G401 (cell line): ENCODE results near the gene ANKRD13B. TPM values are rescaled to one million over a fixed set of nuclear protein-coding genes. Genes with fewer than 3 reads are reported as not detected.
A peak's percentile ranks its signal among the peaks of the same experiment; 100 is the strongest.
"Not testable (repeated sequence)": the region's sequence is repeated elsewhere in the genome, so short reads cannot be mapped to it uniquely, and the experiment has no call there.

Experiments used
- DNase-seq: peaks from one replicate; pipeline ENCODE4 v3.0.0-alpha.2; 2015; ENCODE audit warnings: low spot score
- in situ Hi-C: cut with HindIII; loops from 2 replicates; pipeline ENCODE4 v1.10.0; 2016; ENCODE audit warnings: low sequenced_read_pairs, mixed read lengths
- total RNA-seq: library from RNA; depleted of rRNA; stranded (reverse); fragments of >200 nt; shearing (Covaris generic); gene quantifications from 2 replicates; pipeline ENCODE4 v1.2.3, GENCODE V29; 2014

Gene ANKRD13B
- total RNA-seq, 1 experiment from 2014 or later = 17.5 TPM

- in situ Hi-C loops = no loop called here
- peak; percentile 79 for DNase-seq
These were observed 32.3 kb downstream of the ANKRD13B start for GRCh38 chr17:29625037-29625750.

GRCh38 chr17:29627951-29628350 lies 35.0 kb downstream of the ANKRD13B start:
- in situ Hi-C loops = no loop called here
- no peak for DNase-seq

- no peak for DNase-seq
- in situ Hi-C loops = no loop called here
These were observed 35.7 kb downstream of the ANKRD13B start for GRCh38 chr17:29628644-29629043.

- DNase-seq = no peak
- in situ Hi-C loops = no loop called here
These were observed 36.9 kb downstream of the ANKRD13B start for GRCh38 chr17:29629839-29630238.

- in situ Hi-C loops = no loop called here
- no peak for DNase-seq
These were observed 37.8 kb downstream of the ANKRD13B start for GRCh38 chr17:29630630-29631193.

- no peak for DNase-seq
- in situ Hi-C loops = no loop called here
These were observed 41.0 kb downstream of the ANKRD13B start for GRCh38 chr17:29633886-29634285.

- in situ Hi-C loops = no loop called here
- DNase-seq = no peak
These were observed 47.5 kb downstream of the ANKRD13B start for GRCh38 chr17:29640413-29640812.

GRCh38 chr17:29640981-29641642 lies 48.2 kb downstream of the ANKRD13B start:
- no peak for DNase-seq
- in situ Hi-C loops = no loop called here

GRCh38 chr17:29642171-29642611 lies 49.3 kb downstream of the ANKRD13B start:
- in situ Hi-C loops = no loop called here
- no peak for DNase-seq

- DNase-seq = no peak
- in situ Hi-C loops = no loop called here
These were observed 50.9 kb downstream of the ANKRD13B start for GRCh38 chr17:29643817-29644160.

- in situ Hi-C loops = no loop called here
These were observed 52.7 kb downstream of the ANKRD13B start for GRCh38 chr17:29645515-29646051.

GRCh38 chr17:29648005-29648404 lies 55.1 kb downstream of the ANKRD13B start:
- no peak for DNase-seq
- in situ Hi-C loops = no loop called here

More at GRCh38 chr17:29645515-29646051, 52.7 kb downstream of the ANKRD13B start:
- DNase-seq = peak; percentile 62

- in situ Hi-C loops = no loop called here
- no peak for DNase-seq
These were observed 56.4 kb downstream of the ANKRD13B start for GRCh38 chr17:29649359-29649758.

- in situ Hi-C loops = no loop called here
- DNase-seq = no peak
These were observed 57.5 kb downstream of the ANKRD13B start for GRCh38 chr17:29650396-29650795.

GRCh38 chr17:29651913-29652312 lies 59.0 kb downstream of the ANKRD13B start:
- DNase-seq, in situ Hi-C loops: not testable (repeated sequence)

- in situ Hi-C loops = no loop called here
- DNase-seq = no peak
These were observed 60.0 kb downstream of the ANKRD13B start for GRCh38 chr17:29652976-29653375.

- in situ Hi-C loops = no loop called here
- no peak for DNase-seq
These were observed 61.2 kb downstream of the ANKRD13B start for GRCh38 chr17:29653995-29654714.

GRCh38 chr17:29655323-29655722 lies 62.4 kb downstream of the ANKRD13B start:
- in situ Hi-C loops = no loop called here
- no peak for DNase-seq

- no peak for DNase-seq
These were observed 66.2 kb downstream of the ANKRD13B start for GRCh38 chr17:29659155-29659554.

GRCh38 chr17:29661213-29661612 lies 68.3 kb downstream of the ANKRD13B start:
- in situ Hi-C loops = no loop called here
- DNase-seq = no peak

More at GRCh38 chr17:29659155-29659554, 66.2 kb downstream of the ANKRD13B start:
- in situ Hi-C loops = no loop called here
